Measurements from ENCODE around the gene DDC.

Gene DDC

DNA sequence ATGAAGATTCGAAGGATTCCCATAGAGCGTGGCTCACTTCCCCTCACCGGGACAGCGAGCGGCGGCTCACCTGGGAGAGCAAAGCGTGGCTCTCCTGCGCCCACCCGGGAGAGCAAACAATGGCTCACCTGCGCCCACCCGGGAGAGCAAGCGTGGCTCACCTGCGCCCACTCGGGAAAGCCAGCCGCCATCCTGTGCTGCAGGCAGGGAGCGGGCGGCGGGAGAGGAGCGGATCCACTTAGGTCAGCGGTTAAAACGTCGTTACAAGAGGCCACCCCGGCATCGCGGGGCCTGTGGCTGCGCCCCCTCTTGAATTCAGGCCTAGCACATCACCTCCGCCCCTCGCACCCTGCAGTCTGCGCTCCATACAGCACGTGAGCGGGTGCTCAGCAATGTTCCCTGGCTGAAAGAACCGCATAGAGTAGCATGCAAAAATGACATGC is 114.6 kb downstream of the DDC start:
- no peak for DNase-seq

DNA sequence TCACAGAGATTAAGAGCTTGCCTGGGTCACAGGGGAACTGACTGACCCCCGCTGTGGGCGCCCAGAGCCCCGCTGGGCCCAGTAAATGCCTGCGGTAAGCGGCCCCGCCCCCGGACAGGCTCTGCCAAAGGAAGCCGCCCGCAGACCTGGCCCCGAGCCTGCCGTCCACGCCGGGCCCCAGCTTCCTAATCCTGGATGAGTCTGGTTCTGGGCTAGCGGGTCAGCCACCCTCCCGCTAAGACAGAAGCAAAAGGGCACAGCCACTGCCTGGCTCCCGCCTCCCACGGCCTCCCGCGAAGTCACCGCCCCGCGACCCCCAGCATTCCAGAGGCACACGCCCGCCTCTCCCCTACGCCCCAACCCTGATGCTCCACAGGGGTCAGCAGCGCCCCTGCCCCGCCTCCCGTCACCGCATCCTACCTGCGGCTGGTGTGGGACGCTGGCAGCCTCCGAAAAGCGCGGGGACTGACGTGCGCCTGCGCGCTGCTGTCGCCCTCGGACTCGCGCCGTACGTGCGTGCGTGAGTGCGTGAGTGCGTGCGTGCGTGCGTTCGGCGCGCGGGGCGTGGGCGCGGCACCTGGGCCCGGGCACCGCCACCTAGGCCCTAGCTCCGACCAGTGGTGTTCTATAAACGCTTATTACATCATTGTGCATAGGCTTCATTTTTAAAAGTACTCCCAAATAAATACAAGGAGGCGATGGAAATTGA is 115.2 kb downstream of the DDC start, which contains the start of gene FIGNL1:
Gene FIGNL1 (minus strand): TSS at position 470 of the 709 bp plus-strand sequence. CDS start 3,063 bp downstream, outside the sequence.
- DNase-seq, result peak; percentile 44

DNA sequence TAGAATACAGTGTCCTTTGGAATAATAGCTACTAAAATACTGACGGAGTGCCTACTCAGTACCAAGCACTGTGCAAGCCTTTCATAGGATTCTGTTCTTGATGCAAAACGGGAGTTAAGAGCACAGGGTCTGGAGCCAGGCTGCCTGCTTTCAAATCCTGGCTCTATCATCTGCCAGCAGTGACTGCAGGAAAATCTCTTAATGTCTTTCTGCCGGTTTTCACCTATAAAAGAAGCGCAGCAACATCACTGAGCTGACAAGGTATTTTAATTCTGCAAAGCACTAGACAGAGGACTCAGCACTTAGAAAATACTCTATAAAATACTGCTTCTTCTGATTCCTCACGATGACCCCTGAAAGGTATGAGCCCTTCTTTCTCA is 115.7 kb downstream of the DDC start:
- no peak for DNase-seq

DNA sequence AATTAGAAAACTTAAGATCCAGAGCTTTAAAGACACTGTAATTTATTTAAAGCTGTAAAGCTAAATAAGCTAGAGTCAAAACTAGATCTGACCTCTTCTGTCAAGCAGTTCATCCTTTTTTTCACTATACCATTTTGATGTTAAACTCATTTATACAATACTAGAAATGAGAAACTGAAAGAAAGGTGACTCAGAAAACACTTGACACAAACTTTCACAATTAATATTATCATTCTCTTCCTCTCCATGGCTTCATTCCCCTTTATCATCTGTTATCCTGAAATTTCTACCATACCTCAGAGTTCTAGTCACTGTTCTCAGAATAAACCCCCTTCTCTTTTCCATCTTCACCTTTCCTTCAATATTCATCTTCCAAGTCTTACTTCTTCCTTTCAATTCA is 116.4 kb downstream of the DDC start:
- DNase-seq, result no peak

DNA sequence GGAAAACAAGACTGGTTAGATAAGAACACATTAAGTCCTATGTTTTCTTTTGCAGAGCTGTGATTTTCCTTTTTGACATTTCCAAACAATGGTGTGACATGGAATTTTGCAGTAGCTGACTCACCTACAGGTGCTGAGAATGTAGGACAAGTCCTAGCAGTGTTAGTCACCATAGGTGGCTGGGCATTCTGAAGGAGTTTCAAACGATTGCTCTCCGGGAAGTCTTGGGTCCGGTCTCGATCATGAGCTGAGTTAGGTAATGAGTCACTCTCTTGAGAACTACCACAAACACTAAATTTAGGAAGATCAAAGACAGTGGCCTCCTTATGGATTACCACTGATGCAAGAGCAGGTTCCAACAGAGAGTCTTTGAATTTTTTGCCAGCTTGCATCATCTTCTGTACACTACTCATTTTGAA is 118.7 kb downstream of the DDC start:
- DNase-seq, result no peak

DNA sequence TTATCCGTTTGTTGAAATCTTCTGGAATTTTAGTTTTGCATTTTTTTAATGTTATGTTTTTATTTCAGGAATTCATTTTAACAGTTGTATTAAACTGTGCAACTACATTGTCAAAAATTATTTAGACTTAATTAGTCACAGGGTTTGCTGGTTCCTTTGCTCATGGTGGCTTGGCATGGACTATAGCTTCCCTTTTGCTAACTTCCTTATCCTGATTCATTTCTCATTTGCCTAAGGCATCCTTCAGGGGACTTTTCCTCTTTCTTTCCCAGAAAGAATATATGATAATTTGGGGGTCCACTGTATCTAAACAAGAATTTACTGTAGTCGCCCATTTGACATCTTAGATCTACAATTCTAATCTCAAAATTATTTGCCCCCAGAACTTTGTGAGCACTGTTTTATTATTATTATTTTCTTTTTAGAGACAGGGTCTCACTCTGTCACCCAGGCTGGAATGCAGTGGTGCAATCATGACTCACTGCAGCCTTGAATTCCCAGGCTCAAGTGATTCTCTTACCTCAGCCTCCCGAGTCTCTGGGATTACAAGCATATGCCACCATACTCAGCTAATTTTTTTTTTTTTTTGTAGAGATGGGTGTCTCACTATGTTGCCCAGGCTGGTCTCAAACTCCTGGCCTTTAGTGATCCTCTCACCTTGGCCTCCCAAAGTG is 128.9 kb downstream of the DDC start:
- no peak for DNase-seq

DNA sequence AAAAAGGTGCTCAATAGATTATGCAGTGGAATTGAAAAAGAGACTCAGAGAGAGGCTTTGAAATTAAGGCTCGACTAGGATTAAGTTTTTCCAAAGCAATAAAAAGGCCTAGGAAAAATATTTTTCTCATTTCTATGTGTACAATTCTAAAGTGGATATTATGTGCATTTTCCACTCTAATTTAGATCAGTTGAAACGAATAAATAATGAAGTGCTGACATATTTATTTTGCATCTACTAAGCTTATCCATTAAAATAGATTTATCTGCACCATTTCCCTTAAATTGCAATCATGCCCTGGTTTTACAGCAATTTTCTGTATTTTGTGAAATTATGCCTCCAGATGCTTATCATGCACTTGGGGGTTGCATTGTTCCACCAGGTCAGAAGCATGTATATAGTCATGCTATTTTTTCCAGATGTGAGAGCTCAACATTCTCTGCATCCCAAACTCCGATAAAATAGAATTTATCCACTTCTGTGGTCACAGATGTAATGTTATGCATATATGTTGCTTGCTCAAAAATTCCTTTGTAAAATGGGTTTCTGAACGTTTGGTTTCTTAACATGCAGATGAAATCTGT is 133.4 kb downstream of the DDC start:
- DNase-seq, result no peak

DNA sequence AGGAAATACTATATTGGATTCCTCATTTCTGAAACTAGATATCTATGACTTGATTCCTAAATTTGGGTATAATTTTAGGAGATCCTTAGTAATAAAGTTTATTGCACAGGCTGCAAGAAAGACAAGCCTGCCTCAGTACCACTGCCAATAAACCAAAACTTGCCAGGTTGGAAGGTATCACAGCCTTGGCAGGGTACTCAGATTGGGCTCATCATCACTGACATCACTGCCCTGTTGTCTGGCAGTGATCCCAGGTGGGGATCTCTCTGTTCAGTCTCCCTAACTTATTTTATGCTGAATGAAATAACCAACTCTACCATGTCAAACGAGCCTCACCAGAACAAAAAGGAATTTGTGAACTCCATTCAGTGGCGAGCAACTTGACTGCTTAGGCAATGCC is 133.9 kb downstream of the DDC start:
- no peak for DNase-seq

DNA sequence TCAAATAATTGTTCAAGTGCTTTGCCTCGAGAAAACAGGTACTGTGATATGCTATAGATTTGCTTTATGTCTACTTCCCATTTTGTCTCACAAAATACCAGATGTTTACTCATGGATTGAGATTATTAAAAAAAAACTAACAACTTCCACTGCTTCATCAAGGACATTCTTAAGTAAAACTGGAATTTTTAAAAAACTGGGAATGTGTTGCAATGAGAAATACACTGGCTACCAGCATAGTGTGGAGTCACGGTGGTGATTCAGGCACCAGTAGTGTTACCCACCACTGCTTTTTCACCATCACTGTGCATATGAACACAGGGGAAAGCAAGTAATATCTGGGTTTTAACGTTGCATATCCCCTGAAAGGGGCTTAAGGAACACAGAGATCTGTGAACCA is 136.3 kb downstream of the DDC start:
- DNase-seq, result no peak

DNA sequence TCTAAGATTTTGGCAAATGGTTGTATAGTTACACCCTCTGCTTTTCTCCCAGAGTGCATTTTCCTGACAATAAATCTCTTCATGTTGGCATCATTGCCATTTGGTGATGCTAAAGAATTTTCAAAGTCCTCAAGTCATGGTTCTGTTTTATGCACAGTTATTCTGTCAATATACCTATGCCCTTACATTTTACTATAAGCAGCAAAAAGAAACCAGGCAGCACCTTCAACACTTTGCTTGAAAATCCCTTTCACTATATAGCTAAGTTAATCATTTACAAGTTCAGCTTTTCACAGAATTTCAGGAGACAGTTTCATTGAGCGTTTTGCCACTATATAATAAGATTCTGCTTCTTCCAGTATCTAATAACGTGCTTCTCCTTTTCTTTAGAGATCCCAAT is 137.7 kb downstream of the DDC start:
- DNase-seq, result no peak

DNA sequence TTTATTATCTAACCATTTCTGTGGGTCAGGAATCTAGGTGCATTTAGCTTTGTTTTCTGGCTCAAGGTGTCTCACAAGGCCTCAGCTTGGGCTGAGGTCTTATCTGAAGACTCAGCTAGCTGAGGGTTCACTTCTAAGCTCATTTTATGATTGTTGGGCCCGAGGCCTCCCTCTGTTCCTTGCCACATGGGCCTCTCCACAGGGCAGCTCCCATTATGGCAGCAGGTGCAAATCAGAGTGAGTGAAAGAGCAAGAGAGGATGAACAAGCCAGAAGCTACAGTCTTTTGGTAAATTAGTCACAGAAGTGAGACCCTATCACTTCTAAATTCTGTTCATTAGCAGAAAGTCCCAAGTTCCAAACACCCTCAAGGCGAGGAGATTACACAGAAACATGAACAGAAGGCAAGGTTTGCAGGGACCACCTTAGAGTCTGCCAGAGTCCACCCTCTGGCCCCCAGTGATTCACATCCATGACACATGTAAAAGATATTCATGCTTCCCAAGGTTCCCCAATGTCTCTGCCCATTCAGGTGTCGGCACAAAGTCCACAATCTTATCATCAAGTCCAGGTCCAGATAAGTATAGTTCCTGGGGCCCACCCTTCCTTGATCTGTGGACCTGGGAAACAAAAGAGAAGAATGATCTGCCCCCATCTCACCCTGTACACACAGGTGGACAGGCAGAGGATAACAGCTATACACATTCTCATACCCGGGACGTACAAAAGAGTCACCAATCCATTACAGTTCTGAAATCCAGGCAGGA is 138.7 kb downstream of the DDC start:
- no peak for DNase-seq

DNA sequence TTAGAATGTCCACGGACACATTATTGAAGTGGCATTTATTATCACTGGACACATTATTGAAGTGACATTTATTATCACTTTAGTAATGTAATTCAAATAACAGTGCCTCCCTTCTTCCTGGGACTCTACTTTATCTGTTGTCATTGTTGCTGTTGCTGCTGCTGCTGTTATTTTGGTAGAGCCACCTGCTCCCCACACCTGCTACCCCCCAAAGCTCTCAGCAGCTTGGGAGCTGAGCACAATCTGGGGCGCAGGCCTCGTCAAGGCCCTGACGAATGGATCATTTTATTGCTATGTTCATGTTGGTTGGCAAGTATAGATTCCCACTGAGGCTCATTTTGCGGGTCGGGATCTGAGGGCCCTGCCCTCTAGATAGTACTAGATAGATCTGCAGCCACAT is 139.9 kb downstream of the DDC start:
- no peak for DNase-seq

DNA sequence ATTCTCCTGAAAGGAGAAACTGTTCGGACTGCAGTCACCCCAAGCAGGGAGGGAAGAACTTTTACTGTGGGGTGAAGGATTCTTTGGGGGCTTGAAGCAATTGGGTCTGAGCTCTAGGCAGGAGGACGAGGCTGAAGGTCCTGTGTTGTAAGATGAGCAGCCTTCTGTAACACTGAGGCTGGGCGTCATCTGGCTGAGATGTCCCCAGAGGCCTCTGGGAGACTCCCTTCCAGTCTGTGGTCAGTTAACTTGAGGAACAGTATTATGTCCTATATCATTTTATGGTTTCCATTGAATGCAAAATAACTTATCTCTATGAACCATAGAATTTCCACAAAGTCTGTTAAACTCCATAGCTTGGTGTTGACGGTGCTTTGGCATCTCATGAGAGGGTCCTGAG is 141.3 kb downstream of the DDC start:
- DNase-seq, result no peak

DNA sequence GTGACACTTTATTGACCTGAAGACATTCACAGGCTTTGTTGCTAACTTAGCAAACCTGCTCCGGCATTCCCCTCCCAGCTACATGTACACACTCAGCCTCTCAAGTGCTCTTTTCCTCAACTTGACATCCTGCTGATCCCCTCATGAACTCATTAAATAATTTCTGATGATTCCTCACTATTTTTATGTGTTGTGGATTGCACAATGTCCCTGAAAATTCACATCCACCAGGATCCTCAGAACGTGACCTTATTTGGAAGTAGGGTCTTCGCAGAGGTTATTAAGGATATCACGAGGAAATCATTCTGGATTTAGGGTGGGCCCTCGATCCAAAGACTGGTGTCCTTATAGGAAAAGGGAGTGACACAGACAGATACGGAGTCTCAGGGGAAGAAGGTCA is 142.3 kb downstream of the DDC start:
- DNase-seq, result no peak

DNA sequence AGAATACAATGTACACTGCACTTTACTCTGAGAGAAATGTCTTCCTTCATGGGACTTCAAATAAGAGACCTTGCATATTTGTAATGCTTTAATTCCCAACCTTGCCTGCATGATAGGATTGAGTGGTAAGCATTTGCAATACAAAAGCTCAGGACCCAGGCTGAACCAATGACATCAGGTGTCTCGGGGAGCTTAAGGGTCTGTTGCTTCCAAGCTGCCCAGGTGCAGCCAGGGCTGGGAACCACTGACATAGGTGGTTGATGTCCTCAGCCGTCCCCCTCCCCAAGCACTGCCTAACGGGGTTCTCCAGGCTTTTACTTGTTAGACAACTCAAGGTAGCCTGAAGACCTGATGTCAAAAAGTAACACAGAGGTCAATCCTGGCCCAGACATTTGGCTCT is 144.2 kb downstream of the DDC start:
- no peak for DNase-seq

DNA sequence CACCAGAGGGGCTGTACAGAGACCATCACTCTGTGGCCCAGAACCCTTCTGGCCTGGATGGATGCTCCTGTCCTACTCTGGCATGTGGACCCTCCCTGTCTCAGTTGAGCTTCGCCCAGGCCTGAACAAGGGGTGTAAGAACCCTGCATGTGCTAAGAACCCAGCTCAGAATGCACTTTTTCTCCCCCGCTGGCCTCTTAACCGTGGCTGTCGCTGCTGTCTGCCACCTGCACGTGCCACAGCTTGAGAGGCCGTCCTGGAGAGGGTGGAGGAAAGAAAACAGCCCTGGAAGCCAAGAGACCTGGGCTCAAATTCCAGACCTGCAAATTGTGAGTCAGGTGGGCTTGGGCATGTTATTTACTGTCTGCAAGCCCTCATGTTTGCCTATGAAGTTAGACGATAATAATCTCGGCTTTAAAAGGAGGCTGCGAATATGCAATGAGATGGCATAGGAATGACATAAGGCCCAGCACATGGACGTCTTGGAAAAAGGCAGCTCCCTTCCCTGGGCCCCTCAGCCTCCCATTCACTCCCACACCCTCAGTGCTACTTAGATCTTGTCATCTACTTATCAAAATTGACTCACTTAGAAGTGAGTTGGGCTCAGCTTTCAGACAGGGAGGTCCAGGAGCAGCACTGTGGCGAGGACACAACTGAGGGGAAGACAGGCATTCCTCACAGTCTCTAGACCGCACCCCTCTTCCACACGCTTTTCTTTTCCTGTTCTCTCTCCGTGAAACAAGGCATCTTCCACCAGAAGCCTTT is 146.5 kb downstream of the DDC start:
- no peak for DNase-seq

DNA sequence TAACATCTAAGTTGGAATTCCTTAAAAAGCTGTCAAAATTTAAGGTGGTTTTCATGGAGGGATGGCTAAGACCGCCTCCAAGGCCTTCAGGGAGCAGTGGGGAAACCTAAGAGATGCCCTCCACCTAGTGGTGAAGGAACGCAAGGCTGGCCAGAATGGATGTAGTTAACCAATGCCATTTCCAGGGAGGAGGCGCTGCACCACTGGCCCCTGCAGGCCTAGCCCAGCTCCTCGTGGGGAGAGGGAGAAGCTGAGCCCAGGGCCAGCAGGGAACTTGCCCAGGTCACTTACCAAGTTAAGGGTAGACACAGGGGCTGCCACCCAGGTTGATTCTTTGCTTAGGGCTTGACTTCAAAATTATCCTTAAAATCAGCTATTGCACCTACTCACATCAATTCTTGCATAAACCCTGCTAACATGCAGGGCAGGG is 147.1 kb downstream of the DDC start:
- DNase-seq, result peak; percentile 46

DNA sequence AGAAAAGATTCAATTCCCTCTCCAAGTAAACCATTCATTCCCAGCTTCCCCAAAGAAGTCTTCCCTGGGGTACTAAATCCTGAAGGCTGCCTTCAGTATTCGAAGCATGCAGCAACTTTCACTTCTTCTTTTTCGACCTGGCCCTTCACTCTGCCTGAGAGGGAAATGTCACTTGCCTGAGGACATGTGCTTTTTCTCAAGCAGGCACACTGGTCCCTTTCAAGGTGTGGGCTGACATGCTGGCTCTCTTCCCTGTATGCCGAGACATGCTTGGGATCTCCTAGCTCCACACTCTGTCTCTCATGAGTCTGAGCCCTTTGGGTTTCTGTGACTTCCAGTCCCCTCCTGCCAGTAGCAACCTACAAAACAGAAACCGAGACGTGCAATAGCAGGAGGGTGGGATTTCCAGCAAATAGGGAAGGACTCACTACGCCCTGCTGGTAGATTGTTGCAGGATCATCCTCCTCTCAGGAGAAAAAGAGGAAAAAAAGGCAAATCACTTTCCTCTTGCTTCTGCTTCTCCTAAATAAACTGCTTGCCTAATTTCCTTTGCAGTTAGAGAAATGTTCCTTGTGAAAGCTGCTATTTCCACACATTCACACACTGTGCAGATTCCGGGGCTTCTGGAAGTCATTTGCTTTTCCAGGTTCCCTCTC is 148.6 kb downstream of the DDC start:
- no peak for DNase-seq

DNA sequence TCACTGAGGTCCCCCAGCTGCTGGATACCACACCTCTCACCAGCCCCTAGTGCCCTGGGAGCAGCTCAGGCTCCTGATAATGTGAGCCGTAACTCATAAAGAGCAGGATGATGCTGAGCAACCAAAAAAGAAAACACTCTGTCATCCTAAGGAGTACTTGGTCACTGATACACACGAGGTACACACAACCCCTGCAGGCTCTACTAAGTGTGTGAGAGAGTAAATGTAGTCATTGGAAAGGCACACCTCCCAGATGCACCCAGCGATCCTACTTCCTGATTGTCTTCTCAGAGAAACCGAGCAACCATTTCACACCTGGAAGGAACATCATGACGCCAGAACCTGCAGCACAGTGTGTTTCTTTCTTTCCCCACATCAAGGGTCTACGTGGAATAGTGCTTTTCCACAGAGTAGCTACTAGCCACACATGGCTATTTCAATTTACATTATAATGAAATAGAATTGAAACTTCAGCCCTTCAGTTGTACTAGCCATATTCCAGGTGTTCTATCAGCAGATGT is 149.3 kb downstream of the DDC start:
- DNase-seq, result no peak

DNA sequence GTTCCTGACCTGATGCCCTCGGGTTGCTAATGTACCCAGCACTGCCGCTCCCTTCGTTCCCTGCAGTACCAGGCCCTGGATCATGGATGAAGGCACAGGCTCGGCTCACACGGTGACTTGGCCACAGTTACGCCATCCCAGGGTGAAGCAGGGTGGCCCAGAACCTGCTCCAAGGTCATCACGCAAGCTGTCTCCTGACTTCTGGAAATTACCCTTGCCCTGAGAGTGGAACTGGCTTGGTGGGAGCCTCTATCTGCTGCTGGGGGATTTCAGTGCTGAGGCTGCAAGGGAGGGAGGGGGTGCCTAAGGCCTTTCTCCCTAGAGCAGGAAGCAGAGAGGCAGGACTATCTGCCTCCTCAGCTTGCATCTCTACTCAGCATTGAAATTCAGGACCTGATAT is 151.6 kb downstream of the DDC start:
- DNase-seq, result no peak

DNA sequence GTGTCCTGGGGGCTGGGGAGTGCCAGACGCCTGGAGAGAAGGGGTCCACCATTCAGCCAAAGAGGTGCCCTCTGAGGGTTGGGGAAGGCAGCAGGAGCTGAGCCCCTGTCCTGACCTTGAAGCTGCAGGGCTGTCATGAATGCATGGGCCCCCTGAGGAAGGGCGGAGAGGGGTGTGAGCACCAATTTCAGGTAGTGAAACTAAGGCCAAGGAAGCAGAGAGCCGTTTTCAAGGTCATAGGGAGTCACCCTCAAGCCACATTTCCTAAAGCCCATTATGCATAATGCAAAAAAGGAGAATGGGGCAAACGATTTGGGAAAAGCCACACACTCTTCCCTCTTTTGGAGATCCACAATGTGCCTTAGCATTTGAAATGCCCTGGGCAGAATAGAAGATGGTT is 152.2 kb downstream of the DDC start:
- no peak for DNase-seq

DNA sequence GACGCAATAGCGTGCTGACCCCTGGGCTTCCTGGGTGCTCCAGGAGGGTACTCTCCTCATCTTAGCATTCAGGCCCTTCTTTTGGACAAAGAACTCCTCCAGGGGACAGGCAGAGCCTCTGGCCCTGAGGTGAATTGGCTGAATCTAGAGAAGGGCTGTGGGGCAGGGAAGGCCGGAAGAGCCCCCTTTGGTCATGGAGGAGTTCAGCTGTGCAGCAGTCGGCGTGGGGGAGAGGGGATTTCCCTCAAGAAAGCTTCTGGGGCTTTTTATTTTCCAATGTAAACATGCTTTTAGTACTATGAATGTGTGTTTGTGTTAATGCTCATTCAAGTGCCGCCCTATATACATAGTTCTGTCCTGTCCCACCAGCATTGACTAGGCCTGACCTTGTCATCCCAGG is 153.9 kb downstream of the DDC start:
- no peak for DNase-seq

Data from NCI-H1694 (cell line).